ENCODE data around the gene ATAD5.

ATAD5 gene

GRCh38 chr17:30831663-30832437, at the start of gene ATAD5:
TSS of gene ATAD5 (plus strand) at chr17:30831966. CDS start at chr17:30832348, 382 bp downstream.
- H3K4me3 ChIP-seq (replicated peaks; ENCODE audit: low read depth, low read length): peak within 1 kb of the TSS; percentile 93
- no peak for TF ChIP-seq CTCF (IDR thresholded peaks at IDR 0.05; ENCODE audit: low read length, missing control alignments)
- DNase-seq (ENCODE audit: low read depth): peak; percentile 94

- DNase-seq (ENCODE audit: low read depth): no peak
- H3K4me3 ChIP-seq (replicated peaks; ENCODE audit: low read depth, low read length): no peak overlapping the region
- no peak for TF ChIP-seq CTCF (IDR thresholded peaks at IDR 0.05; ENCODE audit: low read length, missing control alignments)
Observed at GRCh38 chr17:30782206-30782605, 49.6 kb upstream of the ATAD5 start.

GRCh38 chr17:30788918-30789317, 42.8 kb upstream of the ATAD5 start:
- no peak for DNase-seq (ENCODE audit: low read depth)
- H3K4me3 ChIP-seq (replicated peaks; ENCODE audit: low read depth, low read length): no peak overlapping the region
- TF ChIP-seq CTCF (IDR thresholded peaks at IDR 0.05; ENCODE audit: low read length, missing control alignments): no peak

GRCh38 chr17:30790279-30790678, 41.5 kb upstream of the ATAD5 start:
- no peak for TF ChIP-seq CTCF (IDR thresholded peaks at IDR 0.05; ENCODE audit: low read length, missing control alignments)
- H3K4me3 ChIP-seq (replicated peaks; ENCODE audit: low read depth, low read length): no peak overlapping the region
- DNase-seq (ENCODE audit: low read depth): no peak

- TF ChIP-seq CTCF (IDR thresholded peaks at IDR 0.05; ENCODE audit: low read length, missing control alignments): no peak
- DNase-seq (ENCODE audit: low read depth): no peak
- no peak overlapping the region for H3K4me3 ChIP-seq (replicated peaks; ENCODE audit: low read depth, low read length)
Observed at GRCh38 chr17:30793282-30793977, 38.3 kb upstream of the ATAD5 start.

- DNase-seq (ENCODE audit: low read depth): no peak
- no peak for TF ChIP-seq CTCF (IDR thresholded peaks at IDR 0.05; ENCODE audit: low read length, missing control alignments)
- H3K4me3 ChIP-seq (replicated peaks; ENCODE audit: low read depth, low read length): no peak overlapping the region
Observed at GRCh38 chr17:30794372-30794771, 37.4 kb upstream of the ATAD5 start.
